Middle frontal gyrus (tissue), 1 donor: ENCODE results near the gene TGFB1.
"Not testable (repeated sequence)": the region's sequence is repeated elsewhere in the genome, so short reads cannot be mapped to it uniquely, and the experiment has no call there.

Experiments used
- DNase-seq: peaks from one replicate; pipeline ENCODE4 v3.0.0-alpha.2; 2015; ENCODE audit warnings: low spot score; ENCODE audit errors: extremely low spot score

The TGFB1 gene

GRCh38 chr19:41303954-41304353, 49.8 kb downstream of the TGFB1 start:
- no peak for DNase-seq

- DNase-seq, result no peak
These were observed 50.9 kb downstream of the TGFB1 start for GRCh38 chr19:41302624-41303351.

GRCh38 chr19:41300555-41300954, 53.2 kb downstream of the TGFB1 start:
- no peak for DNase-seq

- no peak for DNase-seq
These were observed 54.0 kb downstream of the TGFB1 start for GRCh38 chr19:41299755-41300089.

DNA sequence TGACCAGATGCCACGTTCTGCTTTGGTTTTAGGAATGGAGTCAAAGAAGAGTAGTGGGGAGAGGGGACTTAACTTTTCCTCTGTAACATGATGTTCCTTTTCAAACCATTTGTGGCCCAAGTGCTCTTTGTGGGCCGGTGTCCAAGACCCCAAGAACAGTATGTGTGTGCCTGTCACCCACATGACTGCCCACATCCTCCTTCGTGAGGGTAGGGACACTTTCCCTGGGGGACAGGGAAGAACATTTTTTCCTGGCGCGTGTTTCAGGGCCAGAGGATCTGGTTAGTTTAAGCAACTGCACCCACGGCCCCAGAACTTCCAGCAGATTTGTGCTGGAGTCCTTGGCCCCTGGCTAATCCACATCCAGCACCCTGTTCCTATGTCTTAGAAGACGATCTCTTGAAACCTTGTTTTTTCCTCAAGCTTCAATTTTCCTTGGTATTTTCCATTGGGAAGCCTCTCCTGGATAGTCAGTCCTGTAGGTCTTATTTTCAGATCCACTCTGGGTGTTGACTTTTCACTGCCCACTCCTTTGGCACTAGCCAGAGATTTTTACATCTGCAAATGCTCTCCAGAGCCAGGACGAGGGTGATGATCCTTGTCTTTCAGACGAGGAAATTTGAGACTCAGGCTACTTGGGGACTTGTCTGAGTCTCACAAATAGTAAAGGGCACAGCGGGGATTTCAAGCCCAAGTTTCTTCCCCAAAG, 54.5 kb downstream of the TGFB1 start:
- DNase-seq, result no peak

GRCh38 chr19:41298348-41298964, 55.3 kb downstream of the TGFB1 start:
- no peak for DNase-seq

DNA sequence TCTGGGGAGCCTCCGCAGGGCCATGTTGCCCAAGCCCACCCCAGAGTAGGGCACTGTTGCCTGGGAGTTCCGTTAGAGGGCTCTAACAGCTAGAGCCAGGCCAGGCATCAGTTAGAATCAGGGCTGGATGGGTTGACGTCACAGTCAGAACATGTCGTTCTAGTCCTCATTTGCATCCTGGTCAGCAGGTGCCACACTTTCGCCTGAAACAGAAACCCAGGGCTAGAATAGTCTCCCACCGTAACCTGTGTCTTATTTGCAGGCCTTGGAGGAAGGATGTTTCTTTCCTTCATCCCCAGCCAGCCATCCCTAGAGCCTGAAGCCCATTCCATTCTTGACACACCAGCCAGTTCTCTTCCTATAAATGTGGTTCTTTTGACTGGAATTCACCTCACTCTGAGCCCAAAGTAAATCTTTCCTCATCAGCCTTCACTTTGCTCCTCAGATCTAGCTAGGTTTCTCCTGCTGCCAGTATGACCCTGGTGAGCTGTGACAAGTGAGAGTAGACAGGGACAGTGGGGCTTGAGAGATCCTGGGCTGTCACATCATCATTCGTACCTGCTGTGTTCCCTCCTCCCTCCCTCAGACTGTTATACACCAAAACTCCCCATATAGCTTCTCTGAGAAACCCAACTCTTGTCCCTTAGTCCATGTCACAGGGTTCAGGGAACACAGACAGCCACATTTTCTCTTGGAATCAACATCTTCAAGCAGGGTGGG, 55.9 kb downstream of the TGFB1 start:
- DNase-seq, result peak; percentile 3

DNA sequence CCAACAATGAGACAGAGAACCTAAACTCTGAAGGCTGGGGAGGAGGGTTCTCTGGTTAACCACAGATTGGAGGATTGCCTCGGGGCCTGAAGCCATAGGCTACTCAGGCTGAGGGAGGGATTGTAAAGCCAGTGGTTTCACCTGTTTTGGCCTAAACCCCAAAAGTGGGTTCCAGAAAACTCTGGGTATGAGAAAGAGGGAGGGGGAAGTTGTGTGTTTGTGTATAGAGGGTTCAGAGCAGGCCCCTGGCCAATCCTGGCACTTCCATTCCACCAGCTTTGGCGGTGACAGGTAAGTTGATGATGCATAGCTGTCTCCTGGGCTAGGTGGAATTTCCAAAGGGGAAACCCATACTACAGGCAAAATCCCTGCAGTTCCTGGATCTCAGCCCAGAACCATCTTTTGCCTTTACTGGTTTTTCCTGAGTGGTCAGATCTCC, 57.3 kb downstream of the TGFB1 start:
- DNase-seq, result no peak

DNA sequence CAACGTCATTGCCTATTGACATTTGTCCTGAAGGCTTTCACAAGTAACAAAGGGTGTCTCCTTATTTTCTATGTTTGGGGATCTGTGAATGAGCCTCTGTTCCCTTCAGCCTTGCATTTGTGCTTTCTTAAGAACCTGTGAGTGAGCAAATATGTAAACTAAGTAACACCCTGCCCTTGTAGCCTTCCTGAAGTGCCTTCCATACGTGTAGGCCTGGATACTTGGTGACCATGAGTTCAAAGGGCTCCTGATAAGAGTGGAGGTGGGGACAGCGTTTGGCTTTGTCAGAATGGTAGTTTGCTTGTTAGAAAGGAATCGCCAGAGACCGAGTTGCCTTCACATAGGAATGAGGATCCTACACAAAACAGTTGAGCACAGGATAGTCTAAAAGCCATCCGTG, 58.2 kb downstream of the TGFB1 start:
- DNase-seq, result no peak

GRCh38 chr19:41294393-41294792, 59.3 kb downstream of the TGFB1 start:
- DNase-seq, result no peak

GRCh38 chr19:41289814-41290213, 63.9 kb downstream of the TGFB1 start:
- DNase-seq, result not testable (repeated sequence)

DNA sequence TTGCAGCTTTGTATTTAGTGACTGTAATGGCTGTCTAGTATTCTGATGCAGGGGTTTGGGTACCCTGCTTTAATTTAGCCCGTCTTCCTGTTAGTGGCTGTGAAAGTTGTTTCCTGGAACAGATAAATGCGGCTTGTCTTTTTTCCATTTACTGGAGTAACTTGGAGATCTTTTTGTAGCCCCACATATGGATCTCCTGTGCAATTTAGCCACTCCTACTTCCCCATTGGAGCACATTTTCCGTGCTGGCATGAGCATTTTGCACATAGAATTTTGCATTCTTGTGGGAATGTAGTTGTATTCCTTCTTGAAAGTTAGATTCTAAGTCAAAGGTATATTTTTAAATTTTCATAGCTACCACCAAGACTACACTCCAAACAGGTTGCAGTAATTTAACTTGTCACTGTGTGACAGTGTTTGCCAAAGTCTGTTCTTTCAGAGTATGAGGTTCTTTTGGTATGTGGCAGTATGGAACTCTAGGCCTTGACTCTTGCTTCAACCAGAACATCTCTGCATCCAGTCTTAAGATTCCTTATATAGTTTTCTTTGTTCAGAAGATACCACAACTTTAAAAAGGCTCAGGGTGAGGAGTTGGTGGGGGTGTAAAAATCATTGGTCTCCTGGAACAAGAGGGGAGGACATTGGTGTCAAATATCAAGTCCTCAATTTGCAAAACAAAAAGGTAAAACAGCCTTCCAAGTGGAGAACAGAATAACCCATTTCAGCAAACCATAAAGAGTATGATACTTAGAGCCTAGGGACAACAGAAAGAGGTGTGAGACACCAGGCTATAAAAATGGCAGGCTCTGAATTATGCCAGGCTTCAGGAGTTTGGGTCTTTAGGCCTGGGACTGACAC, 64.8 kb downstream of the TGFB1 start:
- no peak for DNase-seq
